GM12891 (cell line): ENCODE results near the gene SOBP.

Experiments
- DNase-seq: peaks from one replicate; pipeline ENCODE4 v3.0.0; 2011; ENCODE audit warnings: low spot score; ENCODE audit not compliant: insufficient read length
- FAIRE-seq: peaks from 2 replicates; lab custom pipeline; 2011; peaks lifted over from hg19 to GRCh38; lab: Jason Lieb, UNC
- PAX5 ChIP-seq: IDR thresholded peaks from 2 replicates; pipeline ENCODE4 v1.6.1; 2011; ENCODE audit warnings: low read length, moderate library complexity, mild to moderate bottlenecking; ENCODE audit not compliant: insufficient read depth, severe bottlenecking
- POLR2A ChIP-seq: IDR thresholded peaks from 2 replicates; pipeline ENCODE4 v1.6.1; 2011; ENCODE audit warnings: low read depth, low read length, control low read depth
- POLR2AphosphoS5 ChIP-seq: IDR thresholded peaks from 2 replicates; pipeline ENCODE4 v1.6.1; 2011; ENCODE audit warnings: low read depth, low read length, control low read depth
- POU2F2 ChIP-seq: IDR thresholded peaks from 2 replicates; pipeline ENCODE4 v1.6.1; 2011; ENCODE audit warnings: low read depth, mild to moderate bottlenecking, control low read depth, low read length, moderate library complexity
- SPI1 ChIP-seq: IDR thresholded peaks from 2 replicates; pipeline ENCODE4 v1.6.1; 2011; ENCODE audit warnings: low read depth, low read length, control low read depth
- TAF1 ChIP-seq: IDR thresholded peaks from 2 replicates; pipeline ENCODE4 v1.6.1; 2011; ENCODE audit warnings: low read depth, low read length, control low read depth

SOBP gene

DNA sequence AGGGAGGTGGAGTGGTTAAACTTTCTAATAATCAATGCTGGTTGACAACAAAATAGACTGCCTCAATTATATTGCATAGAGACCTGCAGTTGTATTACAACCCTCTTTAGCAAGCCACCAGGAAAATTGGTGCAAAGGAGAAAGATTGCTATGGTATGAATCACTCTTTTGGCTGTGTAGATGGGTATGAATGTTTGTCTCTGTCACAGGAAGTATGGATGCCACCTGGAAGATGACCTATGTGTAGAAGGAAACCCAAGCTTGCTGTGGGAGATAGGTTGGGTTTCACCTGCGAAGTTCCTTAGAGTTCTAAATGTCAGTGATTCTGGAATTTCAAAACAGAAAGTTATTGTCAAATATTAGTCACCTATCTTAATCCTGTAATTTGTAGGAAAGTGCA is 134.6 kb downstream of the SOBP start:
- DNase-seq (no peak), FAIRE-seq (no peak)
- TF ChIP-seq PAX5 (no peak), POLR2A (no peak), TAF1 (no peak), SPI1 (no peak), POLR2AphosphoS5 (no peak), POU2F2 (no peak)

DNA sequence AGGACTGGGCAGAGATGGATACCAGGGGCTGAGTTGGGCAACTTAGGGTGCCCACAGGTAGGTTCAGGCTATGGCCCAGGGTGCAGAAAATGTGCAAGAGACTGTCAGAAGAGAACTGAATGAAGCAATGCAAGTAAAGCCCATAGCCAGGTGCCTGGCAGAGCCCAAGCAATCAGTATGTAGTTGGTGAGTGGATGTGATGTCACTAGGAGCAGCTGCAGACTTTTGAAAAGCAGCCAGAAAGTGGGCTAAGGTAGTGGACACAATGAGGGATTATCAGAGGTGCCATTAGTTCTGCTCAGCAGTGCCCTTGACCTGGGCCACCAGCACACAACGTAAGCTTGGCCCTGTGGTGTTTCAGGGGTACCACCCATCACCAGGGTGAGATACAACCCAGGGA is 135.3 kb downstream of the SOBP start:
- DNase-seq (no peak), FAIRE-seq (no peak)

DNA sequence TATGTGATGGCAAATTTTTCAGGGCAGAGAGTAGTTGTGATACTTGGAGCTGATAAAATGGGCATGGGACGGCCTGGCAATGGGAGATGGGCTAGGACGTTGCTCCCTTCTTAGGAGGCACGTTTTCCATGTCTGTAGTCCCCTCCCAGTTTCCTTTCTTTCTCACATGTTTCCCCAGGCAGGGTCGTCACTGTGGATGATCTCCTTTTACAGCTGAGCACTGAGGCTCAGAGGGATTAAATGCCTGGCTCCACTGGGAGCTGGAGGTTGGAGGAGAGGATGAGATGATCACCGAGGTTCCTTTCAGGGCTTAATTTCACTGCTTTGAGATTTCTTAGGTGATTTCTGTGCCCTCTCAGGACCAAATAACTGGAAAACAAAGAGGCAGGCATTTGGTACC is 136.7 kb downstream of the SOBP start:
- TF ChIP-seq PAX5, result no peak
- TF ChIP-seq SPI1, result no peak
- no peak for TF ChIP-seq POLR2AphosphoS5
- no peak for TF ChIP-seq TAF1
- TF ChIP-seq POLR2A, result no peak
- TF ChIP-seq POU2F2, result no peak
- FAIRE-seq (no peak), DNase-seq (no peak)

More for the DNA sequence above, 135.3 kb downstream of the SOBP start:
- TF ChIP-seq SPI1, result no peak
- TF ChIP-seq POLR2A, result no peak
- TF ChIP-seq POU2F2, result no peak
- TF ChIP-seq PAX5, result no peak
- TF ChIP-seq TAF1, result no peak
- TF ChIP-seq POLR2AphosphoS5, result no peak

DNA sequence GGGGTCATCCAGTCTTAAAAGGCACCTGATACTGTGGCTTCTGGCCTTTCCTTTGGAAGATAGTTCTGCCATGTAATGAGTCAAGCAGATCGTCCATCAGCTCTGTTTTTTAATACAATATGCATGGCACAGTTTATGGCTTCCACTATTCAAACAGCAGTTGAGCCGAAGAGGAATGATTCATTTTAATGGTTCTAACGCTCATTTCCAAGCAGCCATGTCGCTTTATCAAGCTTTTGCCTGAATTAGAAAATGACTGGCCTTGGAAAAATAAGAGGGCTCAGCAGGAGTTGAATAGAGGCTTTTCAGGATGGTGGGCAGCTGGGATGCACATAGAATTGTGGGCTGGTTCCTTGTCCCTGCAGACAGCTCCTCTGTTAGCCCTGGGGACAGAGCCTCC is 138.1 kb downstream of the SOBP start:
- DNase-seq, result no peak
- no peak for TF ChIP-seq PAX5
- no peak for TF ChIP-seq SPI1
- no peak for TF ChIP-seq POU2F2
- TF ChIP-seq POLR2A, result no peak
- no peak for TF ChIP-seq TAF1
- TF ChIP-seq POLR2AphosphoS5, result no peak
- FAIRE-seq, result no peak

GRCh38 chr6:107628878-107629277 is 139.0 kb downstream of the SOBP start:
- no peak for TF ChIP-seq POLR2AphosphoS5
- TF ChIP-seq PAX5, result no peak
- TF ChIP-seq POU2F2, result no peak
- TF ChIP-seq SPI1, result no peak
- no peak for TF ChIP-seq TAF1
- no peak for TF ChIP-seq POLR2A
- DNase-seq (no peak), FAIRE-seq (no peak)

DNA sequence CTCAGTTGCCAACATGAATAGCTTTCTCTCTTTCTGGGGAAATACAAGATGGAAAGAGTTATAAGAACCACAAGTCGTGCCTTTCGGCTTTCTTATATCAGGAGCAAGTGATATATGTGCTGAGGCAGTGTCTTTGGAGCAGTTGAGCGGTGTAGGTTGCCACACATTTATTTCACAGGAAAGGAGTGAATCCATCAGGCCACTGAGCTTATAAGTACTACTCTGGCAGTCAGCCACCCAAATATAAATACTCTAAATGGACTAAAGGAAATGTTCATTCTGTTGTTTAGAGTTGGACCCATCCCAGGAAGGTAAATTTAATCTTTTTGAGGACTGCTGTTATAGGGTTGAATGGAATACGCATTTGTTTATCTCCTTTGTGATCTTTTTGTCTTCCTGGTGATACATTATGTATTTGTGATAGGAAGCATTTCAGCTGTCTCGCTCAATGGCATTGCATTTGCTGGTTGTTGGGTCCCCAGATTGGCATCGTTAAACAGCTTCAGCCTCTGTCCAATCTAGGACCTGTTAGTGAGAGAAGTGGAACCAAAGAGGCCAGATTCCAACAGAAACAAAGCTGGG is 139.7 kb downstream of the SOBP start:
- no peak for DNase-seq
- TF ChIP-seq PAX5, result no peak
- TF ChIP-seq SPI1, result no peak
- no peak for TF ChIP-seq POLR2A
- TF ChIP-seq POLR2AphosphoS5, result no peak
- no peak for TF ChIP-seq POU2F2
- TF ChIP-seq TAF1, result no peak
- no peak for FAIRE-seq

GRCh38 chr6:107630348-107630977 is 140.5 kb downstream of the SOBP start:
- no peak for DNase-seq
- FAIRE-seq, result no peak
- no peak for TF ChIP-seq TAF1
- no peak for TF ChIP-seq POLR2A
- TF ChIP-seq SPI1, result no peak
- TF ChIP-seq POU2F2, result no peak
- no peak for TF ChIP-seq POLR2AphosphoS5
- no peak for TF ChIP-seq PAX5

DNA sequence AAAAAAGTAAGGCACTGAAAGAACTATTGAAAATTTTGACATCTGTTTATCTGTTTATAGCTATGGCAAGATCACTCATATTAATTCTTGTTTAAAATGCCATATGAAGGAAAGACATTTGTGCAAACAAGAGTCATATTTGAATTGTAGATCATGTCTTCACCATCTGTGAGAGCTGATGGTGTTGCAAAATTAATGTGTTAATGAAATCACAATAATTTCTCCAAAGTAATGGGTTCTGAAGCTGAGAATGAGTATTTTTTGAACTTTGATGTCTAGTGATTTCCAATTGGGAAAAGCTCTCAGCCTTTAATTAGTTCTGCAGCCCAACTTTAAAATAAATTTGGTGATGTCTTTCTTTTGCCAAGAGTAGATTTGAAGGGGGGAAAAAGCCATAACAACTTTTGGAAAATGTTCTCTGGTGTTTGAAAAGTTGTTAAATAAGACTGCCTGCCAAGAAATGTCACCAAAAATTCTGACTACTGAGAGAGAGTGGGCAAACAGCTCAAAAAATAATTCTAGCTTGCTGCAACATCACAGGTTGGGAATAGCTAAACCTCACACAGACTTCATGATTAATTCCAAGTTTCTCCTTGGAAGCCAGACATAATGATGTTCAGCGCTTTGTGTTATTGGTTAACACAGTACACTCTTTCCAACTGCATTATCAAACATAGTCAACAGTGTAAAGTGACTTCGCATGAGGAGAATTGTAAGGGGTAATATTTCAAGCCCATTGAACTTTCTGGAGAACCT is 142.6 kb downstream of the SOBP start:
- TF ChIP-seq TAF1, result no peak
- no peak for TF ChIP-seq POLR2AphosphoS5
- no peak for TF ChIP-seq PAX5
- no peak for TF ChIP-seq POLR2A
- no peak for TF ChIP-seq SPI1
- TF ChIP-seq POU2F2, result no peak
- DNase-seq (no peak), FAIRE-seq (no peak)

DNA sequence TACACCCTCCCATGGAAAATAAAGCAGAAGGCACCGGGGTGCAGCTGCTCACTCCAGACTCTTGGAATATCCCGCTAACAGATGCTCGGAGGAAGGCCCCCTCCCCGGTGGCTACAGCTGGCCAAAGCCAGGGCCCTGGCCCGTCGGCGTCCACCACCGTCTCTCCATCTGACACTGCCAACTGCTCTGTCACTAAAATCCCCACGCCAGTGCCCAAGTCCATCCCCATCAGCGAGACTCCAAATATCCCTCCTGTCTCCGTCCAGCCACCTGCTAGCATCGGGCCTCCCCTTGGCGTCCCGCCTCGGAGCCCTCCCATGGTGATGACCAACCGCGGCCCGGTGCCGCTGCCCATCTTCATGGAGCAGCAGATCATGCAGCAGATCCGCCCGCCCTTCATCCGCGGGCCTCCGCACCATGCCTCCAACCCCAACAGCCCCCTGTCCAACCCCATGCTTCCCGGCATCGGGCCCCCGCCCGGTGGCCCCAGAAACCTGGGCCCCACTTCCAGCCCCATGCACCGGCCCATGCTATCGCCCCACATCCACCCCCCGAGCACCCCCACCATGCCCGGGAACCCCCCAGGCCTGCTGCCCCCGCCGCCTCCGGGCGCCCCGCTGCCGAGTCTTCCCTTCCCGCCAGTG is 143.9 kb downstream of the SOBP start:
- DNase-seq (no peak), FAIRE-seq (no peak)
- TF ChIP-seq SPI1 (no peak), POU2F2 (no peak), POLR2AphosphoS5 (no peak), POLR2A (no peak), PAX5 (no peak), TAF1 (no peak)
